Measurements from ENCODE around the gene INAFM2. TPM values are rescaled to one million over a fixed set of nuclear protein-coding genes. Genes with fewer than 3 reads are reported as not detected.
A peak's percentile ranks its signal among the peaks of the same experiment; 100 is the strongest.

INAFM2 gene
- total and polyA plus RNA-seq, 11 donors, result 27.9 to 92.7 (median 36.1) TPM

GRCh38 chr15:40312370-40313158 lies 10.9 kb upstream of the INAFM2 start:
- Histone ChIP-seq H3K36me3 (no peaks in the 10 kb centered on the region), H3K4me1 (peaks cover 0 to 28% (median 3%) of the 10 kb centered on the region in 12 donors), H3K9me3 (no peaks in the 10 kb centered on the region), H3K27me3 (peaks cover 0 to 6% (median 0%) of the 10 kb centered on the region in 9 donors), H3K4me3 (no peak overlapping the region), H3K27ac (no peak overlapping the region)
- WGBS, 4 donors, result 84 to 93% (median 89%) methylated on average over 8 to 10 of the region's 10 CpGs
- TF ChIP-seq CTCF (IDR thresholded peaks at IDR 0.05) (no peak), POLR2A (IDR thresholded peaks at IDR 0.05) (no peak)
- ATAC-seq (no peak), DNase-seq (peak in 1 of 5 donors; percentile 14)
- intact Hi-C loops (cut with DNase I), result loop anchor here in 6 of 10 donors (5.0 to 10.0 kb wide), 4 partner anchors 35 to 112 kb away; partner anchors contain the start of genes DISP2 (in 1 of the 6) and PAK6 (in 1 of the 6)

GRCh38 chr15:40313531-40314398 lies 9.7 kb upstream of the INAFM2 start:
- 32 to 41% (median 34%) methylated on average over 10 of the region's 10 CpGs for WGBS, 4 donors
- DNase-seq (peak; percentile 52 to 80 (median 65)), ATAC-seq (peak in 3 of 4 donors; percentile 31 to 47 (median 32))
- H3K27ac ChIP-seq, result no peak overlapping the region
- H3K4me3 ChIP-seq, result no peak overlapping the region
- peaks cover 0 to 6% (median 0%) of the 10 kb centered on the region in 9 donors for H3K27me3 ChIP-seq
- H3K36me3 ChIP-seq, result no peaks in the 10 kb centered on the region
- peaks cover 0 to 26% (median 3%) of the 10 kb centered on the region in 12 donors for H3K4me1 ChIP-seq
- intact Hi-C loops (cut with DNase I), result loop anchor here in 6 of 10 donors (5.0 to 10.0 kb wide), 4 partner anchors 36 to 111 kb away; partner anchors contain the start of genes DISP2 (in 1 of the 6) and PAK6 (in 1 of the 6)
- TF ChIP-seq CTCF (IDR thresholded peaks at IDR 0.05) (no peak), POLR2A (IDR thresholded peaks at IDR 0.05) (no peak)
- no peaks in the 10 kb centered on the region for H3K9me3 ChIP-seq

GRCh38 chr15:40314723-40315276 lies 8.7 kb upstream of the INAFM2 start:
- intact Hi-C loops (cut with DNase I), result loop anchor here in 6 of 10 donors (5.0 to 10.0 kb wide), 4 partner anchors 37 to 110 kb away; partner anchors contain the start of genes DISP2 (in 1 of the 6) and PAK6 (in 1 of the 6)
- Histone ChIP-seq H3K9me3 (no peaks in the 10 kb centered on the region), H3K27ac (no peak overlapping the region), H3K4me3 (no peak overlapping the region), H3K27me3 (peaks cover 0 to 6% (median 0%) of the 10 kb centered on the region in 9 donors), H3K36me3 (no peaks in the 10 kb centered on the region), H3K4me1 (peaks cover 0 to 16% (median 3%) of the 10 kb centered on the region in 12 donors)
- DNase-seq (peak in 1 of 5 donors; percentile 11), ATAC-seq (no peak)
- TF ChIP-seq POLR2A (IDR thresholded peaks at IDR 0.05), result no peak
- 71 to 76% (median 74%) methylated on average over 4 of the region's 4 CpGs for WGBS, 4 donors

- ATAC-seq (no peak), DNase-seq (no peak)
- H3K36me3 ChIP-seq, result no peaks in the 10 kb centered on the region
- no peak overlapping the region for H3K27ac ChIP-seq
- 83 to 89% (median 84%) methylated on average over 3 of the region's 3 CpGs for WGBS, 4 donors
- no peaks in the 10 kb centered on the region for H3K9me3 ChIP-seq
- intact Hi-C loops (cut with DNase I), result loop anchor here in 2 of 10 donors (10.0 kb wide), 2 partner anchors 82 to 108 kb away; partner anchors contain the start of gene PAK6 (in 1 of the 2)
- H3K4me1 ChIP-seq, result peaks cover 0 to 23% (median 6%) of the 10 kb centered on the region in 12 donors
- TF ChIP-seq CTCF (IDR thresholded peaks at IDR 0.05) (no peak), POLR2A (IDR thresholded peaks at IDR 0.05) (no peak)
- no peak overlapping the region for H3K4me3 ChIP-seq
- peaks cover 0 to 6% (median 0%) of the 10 kb centered on the region in 9 donors for H3K27me3 ChIP-seq
These were observed 6.6 kb upstream of the INAFM2 start for GRCh38 chr15:40316931-40317330.

Measured in heart left ventricle (tissue), 16 donors.